GM12874 (cell line): ENCODE results near the gene BABAM2.

ENCODE experiments used
- CTCF ChIP-seq: IDR thresholded peaks from 2 replicates; pipeline ENCODE4 v1.5.1; 2011; ENCODE audit warnings: low read depth, mild to moderate bottlenecking, control low read depth, low read length, moderate library complexity; ENCODE audit not compliant: insufficient read depth

The BABAM2 gene

GRCh38 chr2:28340312-28341202 lies 450.0 kb downstream of the BABAM2 start:
- no peak for TF ChIP-seq CTCF

- TF ChIP-seq CTCF, result no peak
Measured at GRCh38 chr2:28341208-28341891, 450.8 kb downstream of the BABAM2 start.

GRCh38 chr2:28342081-28342967 lies 451.8 kb downstream of the BABAM2 start:
- TF ChIP-seq CTCF, result no peak

- TF ChIP-seq CTCF, result no peak
Measured at GRCh38 chr2:28343184-28343942, 452.8 kb downstream of the BABAM2 start.

GRCh38 chr2:28343971-28344715 lies 453.6 kb downstream of the BABAM2 start:
- no peak for TF ChIP-seq CTCF

GRCh38 chr2:28344756-28345373 lies 454.3 kb downstream of the BABAM2 start:
- no peak for TF ChIP-seq CTCF
